GM23338 (cell line): Measurements from ENCODE around the gene DENND2A. TPM values are rescaled to one million over a fixed set of nuclear protein-coding genes. Genes with fewer than 3 reads are reported as not detected.

Experiments
- ATAC-seq: fragments of 200-7000 bp; cut with Tn5 transposase; 3 replicates; pipeline ENCODE4 v1.9.1; 2020
- DNase-seq: peaks from one replicate; pipeline ENCODE4 v3.0.0-alpha.2; 2015; ENCODE audit warnings: low spot score
- H2AFZ ChIP-seq: fragments of 200-600 bp; sonication (generic); 2 replicates; pipeline ENCODE4 v1.8.0; 2016; ENCODE audit warnings: antibody characterized with exemption, mild to moderate bottlenecking, moderate library complexity
- H3F3A ChIP-seq: fragments of 200-600 bp; sonication (generic); replicated peaks from 2 replicates; pipeline ENCODE4 v1.8.0; 2017; ENCODE audit warnings: antibody characterized with exemption, mixed run types, low read depth
- H3K27ac ChIP-seq: fragments of 200-600 bp; sonication (generic); 2 replicates; pipeline ENCODE4 v1.6.1; 2016; ENCODE audit warnings: low read depth
- H3K27me3 ChIP-seq: fragments of 200-600 bp; sonication (generic); 2 replicates; pipeline ENCODE4 v1.8.0; 2016; ENCODE audit warnings: mild to moderate bottlenecking, mixed run types, moderate library complexity; ENCODE audit not compliant: insufficient read depth
- H3K36me3 ChIP-seq: fragments of 200-600 bp; sonication (generic); 2 replicates; pipeline ENCODE4 v1.8.0; 2016; ENCODE audit warnings: mild to moderate bottlenecking; ENCODE audit not compliant: insufficient read depth
- H3K4me1 ChIP-seq: fragments of 200-600 bp; sonication (generic); 2 replicates; pipeline ENCODE4 v1.8.0; 2016; ENCODE audit warnings: mild to moderate bottlenecking, moderate library complexity; ENCODE audit not compliant: insufficient read depth
- H3K4me2 ChIP-seq: fragments of 200-600 bp; sonication (generic); 2 replicates; pipeline ENCODE4 v1.7.1; 2017; ENCODE audit warnings: mixed run types
- H3K4me3 ChIP-seq: fragments of 200-600 bp; sonication (generic); 2 replicates; pipeline ENCODE4 v1.6.1; 2016; ENCODE audit warnings: mixed run types
- H3K79me2 ChIP-seq: fragments of 200-600 bp; sonication (generic); replicated peaks from 2 replicates; pipeline ENCODE4 v1.8.0; 2017; ENCODE audit warnings: mild to moderate bottlenecking; ENCODE audit not compliant: insufficient read depth
- H3K9me2 ChIP-seq: fragments of 200-600 bp; sonication (generic); 2 replicates; pipeline ENCODE4 v1.8.0; 2017; ENCODE audit not compliant: insufficient read depth
- H4K20me1 ChIP-seq: fragments of 200-600 bp; sonication (generic); replicated peaks from 2 replicates; pipeline ENCODE4 v1.8.0; 2017; ENCODE audit warnings: mild to moderate bottlenecking; ENCODE audit not compliant: insufficient read depth
- H3K27ac Mint-ChIP-seq: 2 replicates; pipeline ENCODE4 v1.8.0; 2020; ENCODE audit warnings: inconsistent platforms, mild to moderate bottlenecking, moderate library complexity, mixed read lengths
- H3K27me3 Mint-ChIP-seq: 3 replicates; pipeline ENCODE4 v1.8.0; 2022; ENCODE audit warnings: low read depth, mild to moderate bottlenecking, moderate library complexity, mixed read lengths, inconsistent platforms; ENCODE audit not compliant: insufficient read depth, poor library complexity
- H3K36me3 Mint-ChIP-seq: 3 replicates; pipeline ENCODE4 v1.8.0; 2021; ENCODE audit warnings: low read depth, mild to moderate bottlenecking, inconsistent platforms, moderate library complexity, mixed read lengths
- H3K4me1 Mint-ChIP-seq: 3 replicates; pipeline ENCODE4 v1.8.0; 2020; ENCODE audit warnings: mild to moderate bottlenecking, inconsistent platforms, mixed read lengths
- H3K4me3 Mint-ChIP-seq: 3 replicates; pipeline ENCODE4 v1.8.0; 2021; ENCODE audit warnings: moderate library complexity, mild to moderate bottlenecking, inconsistent platforms, mixed read lengths
- H3K9me3 Mint-ChIP-seq: 3 replicates; pipeline ENCODE4 v1.8.0; 2020; ENCODE audit warnings: moderate library complexity, mild to moderate bottlenecking, inconsistent platforms, mixed read lengths
- CREB1 ChIP-seq: fragments of 250-450 bp; sonication (Bioruptor Pico); IDR thresholded peaks from 2 replicates; pipeline ENCODE4 v1.5.0; 2020; ENCODE audit warnings: low read depth, mild to moderate bottlenecking, moderate library complexity
- CTCF ChIP-seq, 2 experiments: fragments of 200-600 bp in 1 of 2; sonication (generic) in 1 of 2; conservative IDR thresholded peaks; 2 replicates each; pipeline versions ENCODE4 v1.5.1 to v1.6.1; 2016 to 2017; ENCODE audit warnings: antibody characterized with exemption in 2 of 2, low read depth in 2 of 2, mild to moderate bottlenecking in 2 of 2, moderate library complexity in 1 of 2
- ETS1 ChIP-seq: IDR thresholded peaks from 2 replicates; pipeline ENCODE4 v1.6.1; 2016; ENCODE audit warnings: antibody characterized with exemption
- EZH2 ChIP-seq: fragments of 200-600 bp; sonication (generic); IDR thresholded peaks from one replicate; pipeline ENCODE4 v1.8.0; 2017; ENCODE audit warnings: antibody characterized with exemption, mild to moderate bottlenecking, low read depth; ENCODE audit not compliant: unreplicated experiment
- EZH2phosphoT487 ChIP-seq: fragments of 200-600 bp; sonication (generic); IDR thresholded peaks from one replicate; pipeline ENCODE4 v1.8.1; 2018; ENCODE audit warnings: antibody characterized with exemption; ENCODE audit not compliant: unreplicated experiment
- JUNB ChIP-seq: IDR thresholded peaks from one replicate; pipeline ENCODE4 v1.6.1; 2016; ENCODE audit warnings: antibody characterized with exemption; ENCODE audit not compliant: unreplicated experiment
- NANOG ChIP-seq: IDR thresholded peaks from 2 replicates; pipeline ENCODE4 v1.6.1; 2016; ENCODE audit warnings: antibody characterized with exemption, borderline replicate concordance
- POLR2AphosphoS5 ChIP-seq: IDR thresholded peaks from 2 replicates; pipeline ENCODE4 v1.6.1; 2016; ENCODE audit warnings: antibody characterized with exemption, low read depth
- REST ChIP-seq: IDR thresholded peaks from one replicate; pipeline ENCODE4 v1.6.1; 2018; ENCODE audit warnings: antibody characterized with exemption; ENCODE audit not compliant: unreplicated experiment
- STAT1 ChIP-seq: IDR thresholded peaks from one replicate; pipeline ENCODE4 v1.6.1; 2016; ENCODE audit warnings: antibody characterized with exemption; ENCODE audit not compliant: unreplicated experiment
- ZNF114 ChIP-seq: fragments of 250-450 bp; sonication (Bioruptor Pico); IDR thresholded peaks from 2 replicates; pipeline ENCODE4 v1.5.0; 2020; ENCODE audit warnings: mild to moderate bottlenecking, moderate library complexity
- ZNF331 ChIP-seq: fragments of 250-450 bp; sonication (Bioruptor Pico); IDR thresholded peaks from 2 replicates; pipeline ENCODE4 v1.5.0; 2020; ENCODE audit warnings: low read depth, mild to moderate bottlenecking, moderate library complexity
- ZNF462 ChIP-seq: fragments of 250-450 bp; sonication (Bioruptor Pico); IDR thresholded peaks from 2 replicates; pipeline ENCODE4 v1.5.0; 2020; ENCODE audit warnings: mild to moderate bottlenecking, moderate library complexity
- polyA plus RNA-seq: library from polyadenylated mRNA; unstranded; fragments of >200 nt; fragmentation: Nextera tagmentation; extraction: Ambion mirVana; gene quantifications from 2 replicates; pipeline ENCODE4 v1.2.1, GENCODE V29; 2016
- total RNA-seq: library from RNA; depleted of rRNA; stranded (reverse); fragments of >200 nt; shearing (Covaris generic); gene quantifications from 2 replicates; pipeline ENCODE4 v1.2.3, GENCODE V29; 2014

Gene DENND2A
- total and polyA plus RNA-seq, 2 experiments from 2014 or later, result 1.7 to 5.6 TPM

- H3K79me2 ChIP-seq, result no peaks in the 10 kb centered on the region
- Mint-ChIP-seq H3K36me3 (no peaks in the 10 kb centered on the region), H3K4me1 (peaks cover 11% of the 10 kb centered on the region)
These were observed 9.1 kb upstream of the DENND2A start for GRCh38 chr7:140649556-140650205.

More at GRCh38 chr7:140649556-140650205, 9.1 kb upstream of the DENND2A start:
- Mint-ChIP-seq H3K27ac (no peak overlapping the region), H3K4me3 (no peak overlapping the region), H3K27me3 (peaks cover 21% of the 10 kb centered on the region), H3K9me3 (no peaks in the 10 kb centered on the region)
- TF ChIP-seq POLR2AphosphoS5 (no peak), ZNF114 (CRISPR knock-in tag) (no peak), CTCF (conservative IDR thresholded peaks at IDR 0.05; ENCODE audit: low read depth in 2 of 2) (no peak), ZNF331 (CRISPR knock-in tag) (no peak), CREB1 (CRISPR knock-in tag) (no peak), ETS1 (no peak), EZH2phosphoT487 (no peak), EZH2 (no peak), NANOG (no peak), ZNF462 (CRISPR knock-in tag) (no peak), REST (no peak), JUNB (no peak), STAT1 (no peak)
- Histone ChIP-seq H2AFZ (no peak overlapping the region), H4K20me1 (no peaks in the 10 kb centered on the region), H3F3A (no peaks in the 10 kb centered on the region; the same call in 1 of the 2 replicates), H3K4me3 (no peak overlapping the region), H3K9me2 (no peaks in the 10 kb centered on the region), H3K4me1 (0 out of 2 replicates have a peak, but pooled peaks cover 5% of the 10 kb centered on the region), H3K27me3 (no peaks in the 10 kb centered on the region), H3K36me3 (no peaks in the 10 kb centered on the region), H3K27ac (no peak overlapping the region), H3K4me2 (no peak overlapping the region)
- ATAC-seq, result no peak
- DNase-seq, result no peak
